ENCODE data around the gene SAV1. TPM values are rescaled to one million over a fixed set of nuclear protein-coding genes. Genes with fewer than 3 reads are reported as not detected.

SAV1 gene
- 20.8 to 35.5 TPM (median 30.9 TPM) in 5 replicates for total RNA-seq (2022; extraction: Qiagen RNA extraction; ENCODE audit: low read depth)

DNA sequence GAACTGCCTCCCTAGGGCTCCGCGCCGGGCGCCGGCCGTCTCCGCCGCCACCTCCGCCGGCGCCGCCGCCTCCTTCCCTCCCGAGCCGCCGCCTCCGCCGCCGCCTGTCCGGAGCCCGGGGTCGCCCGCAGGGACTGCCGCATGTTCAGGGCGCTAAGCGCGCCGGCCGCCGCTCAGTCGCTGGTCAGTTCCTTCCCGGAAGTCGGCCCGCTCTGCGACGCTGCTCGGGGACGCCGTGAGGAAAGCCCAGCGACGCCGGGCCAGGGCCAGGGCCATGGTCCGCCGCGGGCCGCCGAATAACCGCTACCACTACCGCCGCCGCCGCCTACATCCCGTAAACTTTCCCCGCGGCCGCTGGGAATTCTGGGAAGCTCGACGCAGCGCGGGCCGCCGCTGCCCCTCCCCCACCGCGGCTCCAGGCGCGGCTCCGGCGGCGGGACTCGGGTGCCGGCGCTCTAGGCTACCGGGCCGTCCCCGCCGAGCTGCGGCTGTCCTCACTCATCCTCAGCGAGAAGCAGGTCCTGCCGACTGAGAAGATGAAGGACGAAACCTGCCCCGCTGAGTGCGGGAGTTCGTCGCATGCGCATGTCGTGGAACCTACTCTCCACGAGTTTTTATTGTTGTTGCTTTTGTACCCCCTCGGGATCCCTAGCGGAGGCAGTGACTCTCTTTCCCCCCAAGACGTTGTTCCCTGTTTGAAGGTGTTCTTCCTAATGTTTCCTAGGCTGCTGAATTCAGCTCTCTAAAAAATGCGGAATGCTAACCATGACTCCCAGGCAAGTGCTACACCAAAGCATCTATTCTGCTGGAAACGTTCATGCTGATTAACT lies at the start of gene SAV1:
Gene SAV1 (minus strand): TSS at position 311 of the 830 bp plus-strand sequence. CDS start 339 bp downstream, outside the sequence.

Other genes starting within 250 kb of the SAV1 start
- gene MAP4K5, start 135.7 kb downstream of the SAV1 start, total RNA-seq (2022; extraction: Qiagen RNA extraction; ENCODE audit: low read depth) = 28.1 to 46.1 TPM (median 36.6 TPM) in 5 replicates
- 4.6 to 5.9 TPM (median 5.5 TPM) in 5 replicates for gene ATL1, start 108.2 kb downstream of the SAV1 start, total RNA-seq (2022; extraction: Qiagen RNA extraction; ENCODE audit: low read depth)
- 10.2 to 17.5 TPM (median 14.5 TPM) in 5 replicates for gene NIN, start 162.9 kb upstream of the SAV1 start, total RNA-seq (2022; extraction: Qiagen RNA extraction; ENCODE audit: low read depth)
- not detected in 5 replicates for gene ABHD12B, start 203.7 kb upstream of the SAV1 start, total RNA-seq (2022; extraction: Qiagen RNA extraction; ENCODE audit: low read depth)